Measurements from ENCODE around the gene MS4A14.
"Not testable (repeated sequence)": the region's sequence is repeated elsewhere in the genome, so short reads cannot be mapped to it uniquely, and the experiment has no call there.

The MS4A14 gene

GRCh38 chr11:60389279-60389910 is 6.9 kb upstream of the MS4A14 start:
- DNase-seq (ENCODE audit: low read depth, low spot score), result no peak

- no peak for DNase-seq (ENCODE audit: low read depth, low spot score)
Measured at GRCh38 chr11:60390419-60390818, 5.8 kb upstream of the MS4A14 start.

GRCh38 chr11:60392361-60392760 is 3.9 kb upstream of the MS4A14 start:
- no peak for DNase-seq (ENCODE audit: low read depth, low spot score)

- no peak for DNase-seq (ENCODE audit: low read depth, low spot score)
Measured at GRCh38 chr11:60393016-60393415, 3.2 kb upstream of the MS4A14 start.

GRCh38 chr11:60394666-60395380 is 1.4 kb upstream of the MS4A14 start:
- DNase-seq (ENCODE audit: low read depth, low spot score), result no peak

- no peak for DNase-seq (ENCODE audit: low read depth, low spot score)
Measured at GRCh38 chr11:60396799-60397198, 540 bp downstream of the MS4A14 start.

GRCh38 chr11:60420015-60420414 is 23.8 kb downstream of the MS4A14 start:
- DNase-seq (ENCODE audit: low read depth, low spot score), result no peak

GRCh38 chr11:60422609-60423008 is 26.4 kb downstream of the MS4A14 start:
- no peak for DNase-seq (ENCODE audit: low read depth, low spot score)

- no peak for DNase-seq (ENCODE audit: low read depth, low spot score)
Measured at GRCh38 chr11:60428517-60428916, 32.3 kb downstream of the MS4A14 start.

GRCh38 chr11:60429272-60429671 is 33.0 kb downstream of the MS4A14 start, which contains the start of gene MS4A5:
TSS of gene MS4A5 (plus strand) at chr11:60429572. CDS start at chr11:60429675, 103 bp downstream.
- no peak for DNase-seq (ENCODE audit: low read depth, low spot score)

- DNase-seq (ENCODE audit: low read depth, low spot score), result no peak
Measured at GRCh38 chr11:60431251-60431650, 35.0 kb downstream of the MS4A14 start.

- DNase-seq (ENCODE audit: low read depth, low spot score), result no peak
Measured at GRCh38 chr11:60433401-60433800, 37.1 kb downstream of the MS4A14 start.

GRCh38 chr11:60447070-60447469 is 50.8 kb downstream of the MS4A14 start:
- DNase-seq (ENCODE audit: low read depth, low spot score), result no peak

- no peak for DNase-seq (ENCODE audit: low read depth, low spot score)
Measured at GRCh38 chr11:60447846-60448245, 51.6 kb downstream of the MS4A14 start.

GRCh38 chr11:60451185-60451584 is 54.9 kb downstream of the MS4A14 start:
- DNase-seq (ENCODE audit: low read depth, low spot score), result not testable (repeated sequence)

GRCh38 chr11:60454212-60454611 is 58.0 kb downstream of the MS4A14 start:
- no peak for DNase-seq (ENCODE audit: low read depth, low spot score)

GRCh38 chr11:60455531-60456042 is 59.3 kb downstream of the MS4A14 start, which contains the start of gene MS4A1:
TSS of gene MS4A1 (plus strand) at chr11:60455847. CDS start at chr11:60462375, 6,528 bp downstream.
- no peak for DNase-seq (ENCODE audit: low read depth, low spot score)

GRCh38 chr11:60457576-60457975 is 61.3 kb downstream of the MS4A14 start:
- no peak for DNase-seq (ENCODE audit: low read depth, low spot score)

- DNase-seq (ENCODE audit: low read depth, low spot score), result no peak
Measured at GRCh38 chr11:60459345-60459744, 63.1 kb downstream of the MS4A14 start.

All from activated CD4-positive, CD25-positive, alpha-beta regulatory T cell treated with anti-CD3 and anti-CD28 coated beads, Interleukin-2, amount 50 U/mL, for 16 hours (primary cell).